Stimulated activated CD4-positive, alpha-beta T cell treated with anti-CD3 and anti-CD28 coated beads, Interleukin-1b, Interleukin-23, amount 100 ng/mL, for 24 hours (primary cell): Measurements from ENCODE around the gene USPL1.

Experiments
- DNase-seq, 4 experiments: peaks; one replicate each; pipeline ENCODE4 v3.0.0-alpha.2; 2020; ENCODE audit warnings: low read depth in 4 of 4, low spot score in 1 of 4

Gene USPL1

DNA sequence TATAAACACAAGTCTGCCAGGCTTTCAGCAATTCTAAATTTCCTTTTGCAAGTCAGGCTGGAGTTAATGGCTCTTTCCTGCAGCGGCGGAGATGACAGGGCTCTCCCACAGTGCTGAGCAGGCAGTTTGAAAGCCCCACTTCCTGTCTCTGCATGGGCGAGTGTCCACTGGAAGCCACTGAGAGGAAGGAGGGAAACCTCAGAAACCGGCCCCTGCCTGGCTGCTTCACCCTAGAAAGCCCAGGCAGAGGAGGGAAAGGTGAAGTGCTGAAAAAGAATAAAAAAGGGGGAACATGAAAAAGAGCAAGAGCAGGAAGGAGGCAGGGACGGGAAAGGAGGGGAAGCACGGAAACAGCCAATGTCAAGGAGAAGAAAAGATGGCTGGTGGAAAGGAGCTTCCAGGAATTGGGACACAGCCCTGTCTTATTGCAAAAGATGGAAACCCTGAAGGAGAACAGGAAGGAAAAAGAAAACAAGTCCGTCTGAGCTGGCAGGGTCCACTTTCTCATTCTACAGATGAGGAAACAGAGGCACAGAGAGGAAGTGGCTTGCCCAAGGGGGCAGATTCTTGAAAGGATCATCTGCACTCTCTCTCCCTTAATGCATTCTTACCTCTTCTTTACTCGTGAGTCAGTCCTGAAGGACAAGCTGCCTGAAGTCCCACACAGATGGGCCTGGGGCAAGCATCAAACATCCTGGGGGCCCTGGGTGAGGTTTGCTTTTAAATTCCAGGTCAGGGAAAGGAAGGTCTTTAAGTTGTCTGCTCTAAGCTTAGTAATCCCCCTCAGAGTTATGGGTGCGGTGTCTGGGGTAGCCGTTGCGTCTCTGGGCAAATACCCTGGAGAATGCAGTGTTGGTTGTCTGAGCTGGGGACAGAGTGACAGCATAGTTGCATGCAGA is 78.8 kb downstream of the USPL1 start:
- DNase-seq: no peak

DNA sequence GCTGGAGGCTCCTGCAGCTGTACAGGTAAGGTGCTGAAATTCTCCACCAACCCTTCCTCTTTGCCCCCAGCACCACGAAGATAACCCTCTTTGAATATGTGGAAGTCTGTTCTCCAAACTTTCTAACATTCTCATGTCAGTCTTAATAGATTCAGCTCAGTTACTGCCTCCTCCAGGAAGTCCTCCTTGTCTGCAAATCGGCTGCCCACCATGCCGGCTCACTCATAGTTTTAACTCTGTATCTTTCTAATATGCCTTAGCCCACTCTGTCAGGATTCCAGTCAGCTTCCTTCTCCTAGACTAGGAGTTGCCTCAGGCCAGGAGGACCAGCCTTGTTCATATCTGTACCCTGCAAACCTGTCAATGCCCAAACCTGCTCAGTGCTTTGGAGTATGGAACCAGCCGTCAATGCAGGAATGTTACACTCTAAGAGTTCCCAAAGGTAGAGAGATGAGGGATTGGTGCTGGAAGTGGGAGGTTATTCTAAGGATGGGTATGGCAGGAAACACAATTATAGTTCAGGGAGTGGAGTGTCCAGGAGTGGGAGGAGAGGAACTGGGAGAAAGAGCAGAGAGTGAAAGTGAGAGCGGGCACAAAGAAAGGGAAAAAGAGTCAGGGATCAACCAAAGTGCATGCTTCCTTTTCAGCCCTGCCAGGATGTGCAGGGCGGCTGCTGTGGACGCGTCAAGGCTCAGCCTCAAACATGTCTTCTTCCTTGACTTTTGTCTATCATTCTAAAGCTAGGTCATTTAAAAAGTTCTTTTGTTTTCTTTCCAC is 79.6 kb downstream of the USPL1 start:
- DNase-seq: no peak

DNA sequence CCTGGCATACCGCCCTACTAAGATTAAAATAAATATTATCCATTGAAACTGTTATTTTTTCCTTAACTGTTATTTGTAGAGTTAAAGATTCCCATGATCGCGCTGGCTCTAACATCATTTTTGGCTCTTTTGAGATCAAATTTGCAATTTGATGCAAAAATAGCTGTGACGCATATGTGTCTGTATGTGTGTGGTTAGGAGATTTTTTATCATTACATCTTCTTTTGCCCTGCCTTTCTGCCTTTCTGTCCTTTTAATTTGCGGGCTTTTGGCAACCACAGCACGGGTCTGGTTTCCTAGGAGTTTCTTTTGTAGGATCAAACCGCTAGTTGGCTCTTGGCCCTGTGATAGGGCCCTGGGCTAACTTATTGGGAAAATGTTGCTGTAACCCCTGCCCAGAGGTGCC is 80.3 kb downstream of the USPL1 start:
- DNase-seq: no peak

GRCh38 chr13:30698488-30699005 is 80.8 kb downstream of the USPL1 start:
- no peak for DNase-seq

DNA sequence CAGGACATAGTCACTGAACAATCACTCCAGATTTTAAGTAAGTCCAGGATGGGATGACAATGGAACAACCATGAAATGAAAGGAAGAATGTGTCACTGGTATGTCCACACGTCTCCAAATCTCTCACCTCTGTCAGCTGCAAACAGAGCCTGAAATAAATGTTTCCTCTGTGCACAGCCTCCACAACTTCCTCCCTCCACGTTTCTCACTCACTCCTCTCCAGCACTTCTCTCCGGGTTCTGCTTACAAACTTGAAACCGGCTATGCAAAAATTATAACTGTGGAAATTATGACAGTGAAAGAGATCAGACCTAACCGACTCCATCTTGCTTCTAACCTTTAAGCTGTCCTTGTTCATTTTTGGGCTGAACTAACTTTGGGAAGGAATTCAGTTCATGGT is 82.6 kb downstream of the USPL1 start:
- no peak for DNase-seq

DNA sequence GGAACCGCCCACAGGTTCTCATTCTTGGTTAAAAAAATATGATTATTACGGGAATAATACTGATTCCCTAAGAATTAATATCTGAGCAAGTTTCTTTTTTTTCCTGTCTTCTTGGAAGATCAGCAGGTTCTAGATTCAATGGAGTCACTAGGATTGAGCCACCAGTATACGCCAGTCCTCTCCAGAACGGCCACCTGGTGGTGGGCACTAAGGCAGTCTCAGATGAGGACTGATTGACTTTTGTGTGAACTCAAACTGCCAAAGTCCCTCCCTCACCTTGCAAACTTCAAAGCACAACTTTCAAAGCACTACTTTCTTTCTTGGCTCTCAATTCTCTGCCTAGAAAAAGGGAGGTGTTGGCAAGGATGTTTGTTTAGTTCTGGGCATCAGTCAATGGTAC is 84.3 kb downstream of the USPL1 start:
- no peak for DNase-seq

DNA sequence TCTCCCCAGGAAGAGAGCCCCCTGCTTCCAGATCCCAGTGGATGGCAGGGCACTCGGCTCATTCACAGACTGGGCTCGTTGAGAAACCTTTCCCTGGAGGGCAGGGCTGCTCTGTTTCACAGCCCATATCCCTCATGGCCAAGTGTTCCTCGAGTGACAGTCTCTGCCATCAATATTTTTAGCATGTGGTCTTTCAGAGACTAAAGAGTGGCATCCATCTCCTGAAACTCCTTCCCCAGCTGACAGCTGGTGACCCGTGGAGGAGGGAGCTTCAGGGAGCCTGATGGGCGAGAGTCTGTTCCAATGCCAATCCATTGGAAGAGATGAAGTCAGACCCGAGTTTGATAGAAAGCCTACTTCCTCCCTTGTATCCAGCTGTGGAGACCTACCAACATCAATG is 86.9 kb downstream of the USPL1 start:
- no peak for DNase-seq

DNA sequence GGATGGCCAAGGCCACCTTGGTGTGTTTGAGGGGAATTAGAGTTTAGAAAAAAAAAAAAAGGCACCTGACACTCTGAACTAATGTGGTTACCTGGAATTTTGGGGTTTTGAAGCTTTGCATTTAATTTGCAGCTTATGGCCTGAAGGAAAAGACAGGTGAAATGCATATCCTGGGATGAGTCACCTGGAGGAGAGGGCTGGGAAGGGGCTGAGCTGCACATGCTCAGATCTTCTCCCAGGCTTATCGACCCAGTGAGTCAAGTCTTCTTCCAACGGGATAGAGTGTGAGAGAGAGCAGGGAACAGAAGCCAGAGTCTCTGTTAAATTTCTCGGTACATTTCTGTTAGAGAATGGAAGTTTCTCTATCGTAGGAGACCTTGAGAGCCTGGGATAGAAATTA is 88.0 kb downstream of the USPL1 start:
- no peak for DNase-seq

GRCh38 chr13:30708541-30708940 is 90.8 kb downstream of the USPL1 start:
- no peak for DNase-seq
